ENCODE measurements around the gene ARHGEF39. TPM values are rescaled to one million over a fixed set of nuclear protein-coding genes. Genes with fewer than 3 reads are reported as not detected.

Gene ARHGEF39
- total RNA-seq, 2 donors from 2014 or later: 4.6 to 14.2 TPM

- Mint-ChIP-seq H3K4me3 (peak overlapping the region; percentile 58), H3K27me3 (peaks cover 8 to 10% of the 10 kb centered on the region in 2 donors), H3K27ac (peak overlapping the region in 1 of 2 donors; percentile 50), H3K9me3 (no peaks in the 10 kb centered on the region), H3K4me1 (ENCODE audit: low read depth in 2 of 2) (peaks cover 11 to 12% of the 10 kb centered on the region in 2 donors), H3K36me3 (no peaks in the 10 kb centered on the region)
- ATAC-seq: peak; percentile 57 to 83
- peak; percentile 64 for DNase-seq (ENCODE audit: low spot score)
Observed at GRCh38 chr9:35675732-35676392, 10.9 kb upstream of the ARHGEF39 start.

- ATAC-seq: no peak
- H3K4me3 Mint-ChIP-seq: peak overlapping the region; percentile 15
- no peaks in the 10 kb centered on the region for H3K9me3 Mint-ChIP-seq
- DNase-seq (ENCODE audit: low spot score): no peak
- no peaks in the 10 kb centered on the region for H3K36me3 Mint-ChIP-seq
- H3K27me3 Mint-ChIP-seq: peaks cover 8 to 10% of the 10 kb centered on the region in 2 donors
- no peak overlapping the region for H3K27ac Mint-ChIP-seq
- H3K4me1 Mint-ChIP-seq (ENCODE audit: low read depth in 2 of 2): peaks cover 11 to 12% of the 10 kb centered on the region in 2 donors
Observed at GRCh38 chr9:35675204-35675603, 10.2 kb upstream of the ARHGEF39 start.

GRCh38 chr9:35674025-35674361 is 9.0 kb upstream of the ARHGEF39 start:
- H3K27ac Mint-ChIP-seq: peak overlapping the region in 1 of 2 donors; percentile 8
- no peaks in the 10 kb centered on the region for H3K36me3 Mint-ChIP-seq
- no peaks in the 10 kb centered on the region for H3K9me3 Mint-ChIP-seq
- H3K27me3 Mint-ChIP-seq: peaks cover 8 to 10% of the 10 kb centered on the region in 2 donors
- peak overlapping the region; percentile 38 for H3K4me3 Mint-ChIP-seq
- peaks cover 11 to 12% of the 10 kb centered on the region in 2 donors for H3K4me1 Mint-ChIP-seq (ENCODE audit: low read depth in 2 of 2)
- ATAC-seq (no peak), DNase-seq (ENCODE audit: low spot score) (no peak)

- ATAC-seq (no peak), DNase-seq (ENCODE audit: low spot score) (no peak)
- Mint-ChIP-seq H3K27ac (peak within 1 kb of the TSS in 1 of 2 donors; percentile 8), H3K4me1 (ENCODE audit: low read depth in 2 of 2) (peaks cover 11 to 12% of the 10 kb centered on the region in 2 donors), H3K27me3 (peaks cover 8 to 10% of the 10 kb centered on the region in 2 donors), H3K9me3 (no peaks in the 10 kb centered on the region), H3K36me3 (no peaks in the 10 kb centered on the region), H3K4me3 (peak within 1 kb of the TSS; percentile 38)
Observed at GRCh38 chr9:35673132-35674024, 8.4 kb upstream of the ARHGEF39 start, which contains the start of gene CA9. Gene CA9 (plus strand): TSS chr9:35673928. CDS start chr9:35673960, 32 bp downstream.

- Mint-ChIP-seq H3K36me3 (no peaks in the 10 kb centered on the region), H3K27ac (no peak overlapping the region), H3K27me3 (peaks cover 6% of the 10 kb centered on the region in 2 donors), H3K9me3 (no peaks in the 10 kb centered on the region), H3K4me1 (ENCODE audit: low read depth in 2 of 2) (peaks cover 16 to 17% of the 10 kb centered on the region in 2 donors), H3K4me3 (no peak overlapping the region)
- ATAC-seq (no peak), DNase-seq (ENCODE audit: low spot score) (no peak)
Observed at GRCh38 chr9:35669331-35670145, 4.5 kb upstream of the ARHGEF39 start.

- no peaks in the 10 kb centered on the region for H3K27me3 Mint-ChIP-seq
- no peak for ATAC-seq
Observed at GRCh38 chr9:35667939-35668338, 2.9 kb upstream of the ARHGEF39 start.

GRCh38 chr9:35666549-35666948 is 1.6 kb upstream of the ARHGEF39 start:
- Mint-ChIP-seq H3K9me3 (no peaks in the 10 kb centered on the region), H3K27ac (no peak overlapping the region), H3K4me3 (no peak overlapping the region), H3K36me3 (no peaks in the 10 kb centered on the region), H3K4me1 (ENCODE audit: low read depth in 2 of 2) (peaks cover 32 to 37% of the 10 kb centered on the region in 2 donors), H3K27me3 (no peaks in the 10 kb centered on the region)
- ATAC-seq (no peak), DNase-seq (ENCODE audit: low spot score) (no peak)

More at GRCh38 chr9:35667939-35668338, 2.9 kb upstream of the ARHGEF39 start:
- peaks cover 18 to 23% of the 10 kb centered on the region in 2 donors for H3K4me1 Mint-ChIP-seq (ENCODE audit: low read depth in 2 of 2)
- no peaks in the 10 kb centered on the region for H3K36me3 Mint-ChIP-seq
- no peak for DNase-seq (ENCODE audit: low spot score)
- no peak overlapping the region for H3K4me3 Mint-ChIP-seq
- H3K9me3 Mint-ChIP-seq: no peaks in the 10 kb centered on the region
- H3K27ac Mint-ChIP-seq: no peak overlapping the region

- no peak for DNase-seq (ENCODE audit: low spot score)
- Mint-ChIP-seq H3K4me1 (ENCODE audit: low read depth in 2 of 2) (peaks cover 33 to 37% of the 10 kb centered on the region in 2 donors), H3K4me3 (peak overlapping the region; percentile 88), H3K36me3 (no peaks in the 10 kb centered on the region), H3K27me3 (no peaks in the 10 kb centered on the region), H3K27ac (no peak overlapping the region), H3K9me3 (no peaks in the 10 kb centered on the region)
- ATAC-seq: no peak
Observed at GRCh38 chr9:35666045-35666444, 1.1 kb upstream of the ARHGEF39 start.

- Mint-ChIP-seq H3K4me3 (peak overlapping the region; percentile 88), H3K36me3 (no peaks in the 10 kb centered on the region), H3K9me3 (no peaks in the 10 kb centered on the region), H3K27me3 (no peaks in the 10 kb centered on the region), H3K27ac (peak overlapping the region; percentile 33 to 80), H3K4me1 (ENCODE audit: low read depth in 2 of 2) (peaks cover 39 to 43% of the 10 kb centered on the region in 2 donors)
- ATAC-seq (no peak), DNase-seq (ENCODE audit: low spot score) (no peak)
Observed at GRCh38 chr9:35665471-35665818, 450 bp upstream of the ARHGEF39 start.

- Mint-ChIP-seq H3K36me3 (peaks cover 6% of the 10 kb centered on the region), H3K27ac (peak overlapping the region; percentile 34 to 68), H3K4me3 (peak overlapping the region; percentile 88), H3K27me3 (no peaks in the 10 kb centered on the region), H3K9me3 (no peaks in the 10 kb centered on the region), H3K4me1 (ENCODE audit: low read depth in 2 of 2) (peaks cover 61 to 65% of the 10 kb centered on the region in 2 donors)
- no peak for DNase-seq (ENCODE audit: low spot score)
- ATAC-seq: no peak
Observed at GRCh38 chr9:35662437-35662836, 2.6 kb downstream of the ARHGEF39 start.

GRCh38 chr9:35661756-35662350 is 3.1 kb downstream of the ARHGEF39 start:
- Mint-ChIP-seq H3K36me3 (peaks cover 6% of the 10 kb centered on the region), H3K4me1 (ENCODE audit: low read depth in 2 of 2) (peaks cover 67 to 71% of the 10 kb centered on the region in 2 donors), H3K4me3 (peak overlapping the region; percentile 88), H3K27ac (peak overlapping the region; percentile 34 to 68), H3K9me3 (no peaks in the 10 kb centered on the region), H3K27me3 (no peaks in the 10 kb centered on the region)
- ATAC-seq (no peak), DNase-seq (ENCODE audit: low spot score) (no peak)

GRCh38 chr9:35660966-35661415 is 4.0 kb downstream of the ARHGEF39 start:
- peaks cover 72 to 73% of the 10 kb centered on the region in 2 donors for H3K4me1 Mint-ChIP-seq (ENCODE audit: low read depth in 2 of 2)
- ATAC-seq (no peak), DNase-seq (ENCODE audit: low spot score) (no peak)
- H3K9me3 Mint-ChIP-seq: no peaks in the 10 kb centered on the region
- peaks cover 6% of the 10 kb centered on the region for H3K36me3 Mint-ChIP-seq
- H3K27ac Mint-ChIP-seq: peak overlapping the region; percentile 35 to 99
- peak overlapping the region; percentile 58 for H3K4me3 Mint-ChIP-seq
- no peaks in the 10 kb centered on the region for H3K27me3 Mint-ChIP-seq

- DNase-seq (ENCODE audit: low spot score): no peak
- no peaks in the 10 kb centered on the region for H3K27me3 Mint-ChIP-seq
- no peak for ATAC-seq
- peaks cover 6% of the 10 kb centered on the region for H3K36me3 Mint-ChIP-seq
- peak overlapping the region; percentile 88 for H3K4me3 Mint-ChIP-seq
- peaks cover 67 to 68% of the 10 kb centered on the region in 2 donors for H3K4me1 Mint-ChIP-seq (ENCODE audit: low read depth in 2 of 2)
- peak overlapping the region; percentile 99 for H3K27ac Mint-ChIP-seq
- no peaks in the 10 kb centered on the region for H3K9me3 Mint-ChIP-seq
Observed at GRCh38 chr9:35659340-35659739, 5.7 kb downstream of the ARHGEF39 start.

All from natural killer cell treated with Interleukin-12 subunit alpha and Interleukin-12 subunit beta and Interleukin-15 and Interleukin-18, amount 100 ng/mL, for 72 hours (primary cell).